ENCODE results near the gene PRKCH. TPM values are rescaled to one million over a fixed set of nuclear protein-coding genes. Genes with fewer than 3 reads are reported as not detected.

PRKCH gene
- total and polyA plus RNA-seq, 7 donors: 4.2 to 19.9 (median 10.0) TPM

- no peak for DNase-seq
- 57 to 73% methylated on average over 5 of the region's 5 CpGs for WGBS, 2 donors
- intact Hi-C loops (cut with DNase I): no loop called here
Measured at GRCh38 chr14:61368114-61368710, 46.8 kb downstream of the PRKCH start.

GRCh38 chr14:61368781-61369453 is 47.5 kb downstream of the PRKCH start:
- no peak for TF ChIP-seq CTCF (IDR thresholded peaks at IDR 0.05)
- no peak for TF ChIP-seq EP300 (IDR thresholded peaks at IDR 0.05)
- no peak for TF ChIP-seq POLR2AphosphoS5 (IDR thresholded peaks at IDR 0.05)
- TF ChIP-seq POLR2A (IDR thresholded peaks at IDR 0.05): no peak

More at GRCh38 chr14:61368114-61368710, 46.8 kb downstream of the PRKCH start:
- Histone ChIP-seq H3K36me3 (no peaks in the 10 kb centered on the region), H3K4me1 (no peaks in the 10 kb centered on the region), H3K27me3 (no peaks in the 10 kb centered on the region), H3K9me3 (no peaks in the 10 kb centered on the region), H3K27ac (no peak overlapping the region), H3K4me3 (no peak overlapping the region)
- no peak for TF ChIP-seq CTCF (IDR thresholded peaks at IDR 0.05)
- TF ChIP-seq EP300 (IDR thresholded peaks at IDR 0.05): no peak
- no peak for TF ChIP-seq POLR2AphosphoS5 (IDR thresholded peaks at IDR 0.05)
- no peak for TF ChIP-seq POLR2A (IDR thresholded peaks at IDR 0.05)

GRCh38 chr14:61369454-61369810 is 48.1 kb downstream of the PRKCH start:
- WGBS, 2 donors: 74 to 92% methylated on average over 3 of the region's 3 CpGs
- H3K4me3 ChIP-seq: no peak overlapping the region
- no peaks in the 10 kb centered on the region for H3K4me1 ChIP-seq
- H3K9me3 ChIP-seq: peaks cover 1 to 5% (median 3%) of the 10 kb centered on the region in 4 donors
- no peaks in the 10 kb centered on the region for H3K27me3 ChIP-seq
- TF ChIP-seq CTCF (IDR thresholded peaks at IDR 0.05) (no peak), EP300 (IDR thresholded peaks at IDR 0.05) (no peak), POLR2A (IDR thresholded peaks at IDR 0.05) (no peak), POLR2AphosphoS5 (IDR thresholded peaks at IDR 0.05) (no peak)
- H3K36me3 ChIP-seq: no peaks in the 10 kb centered on the region
- DNase-seq: no peak
- intact Hi-C loops (cut with DNase I): no loop called here
- no peak overlapping the region for H3K27ac ChIP-seq

More at GRCh38 chr14:61368781-61369453, 47.5 kb downstream of the PRKCH start:
- H3K27me3 ChIP-seq: no peaks in the 10 kb centered on the region
- no peak overlapping the region for H3K27ac ChIP-seq
- H3K36me3 ChIP-seq: no peaks in the 10 kb centered on the region
- intact Hi-C loops (cut with DNase I): no loop called here
- no peak for DNase-seq
- H3K9me3 ChIP-seq: peaks cover 0 to under 1% (median 0%) of the 10 kb centered on the region in 4 donors
- no peaks in the 10 kb centered on the region for H3K4me1 ChIP-seq
- 70 to 78% methylated on average over 3 of the region's 3 CpGs for WGBS, 2 donors
- no peak overlapping the region for H3K4me3 ChIP-seq

GRCh38 chr14:61372379-61372778 is 51.0 kb downstream of the PRKCH start:
- WGBS, 2 donors: 81 to 91% methylated on average over 2 of the region's 2 CpGs
- peaks cover 3 to 18% (median 5%) of the 10 kb centered on the region in 4 donors for H3K9me3 ChIP-seq
- no peaks in the 10 kb centered on the region for H3K27me3 ChIP-seq
- intact Hi-C loops (cut with DNase I): no loop called here
- H3K36me3 ChIP-seq: no peaks in the 10 kb centered on the region
- TF ChIP-seq POLR2A (IDR thresholded peaks at IDR 0.05) (no peak), CTCF (IDR thresholded peaks at IDR 0.05) (no peak), POLR2AphosphoS5 (IDR thresholded peaks at IDR 0.05) (no peak), EP300 (IDR thresholded peaks at IDR 0.05) (no peak)
- no peaks in the 10 kb centered on the region for H3K4me1 ChIP-seq
- H3K4me3 ChIP-seq: no peak overlapping the region
- DNase-seq: no peak
- no peak overlapping the region for H3K27ac ChIP-seq

Data from sigmoid colon (tissue), 7 donors.